SK-N-SH treated with all-trans-retinoic acid at 6 μM for 48 hours (cell line): ENCODE measurements around the gene SRRD.

Source experiments
- ATAC-seq: fragments of 200-7000 bp; cut with Tn5 transposase; 3 replicates; pipeline ENCODE4 v1.9.1; 2020; ENCODE audit warnings: mild to moderate bottlenecking, moderate library complexity
- ARNTL ChIP-seq: fragments of 450-650 bp; formaldehyde crosslinking; IDR thresholded peaks from 2 replicates; pipeline ENCODE4 v1.5.0; 2020; ENCODE audit warnings: low read depth, mild to moderate bottlenecking, moderate library complexity, borderline replicate concordance
- BACH2 ChIP-seq: fragments of 250-450 bp; sonication (Bioruptor Pico); IDR thresholded peaks from 2 replicates; pipeline ENCODE4 v1.9.0; 2021; ENCODE audit warnings: mild to moderate bottlenecking, borderline replicate concordance
- CSDC2 ChIP-seq: fragments of 250-450 bp; sonication (Bioruptor Pico); IDR thresholded peaks from 2 replicates; pipeline ENCODE4 v1.5.0; 2020; ENCODE audit warnings: mild to moderate bottlenecking, moderate library complexity
- ESRRG ChIP-seq: fragments of 250-450 bp; sonication (Bioruptor Pico); IDR thresholded peaks from 2 replicates; pipeline ENCODE4 v1.6.1; 2021; ENCODE audit warnings: mild to moderate bottlenecking
- GLIS3 ChIP-seq: fragments of 250-450 bp; sonication (Bioruptor Pico); IDR thresholded peaks from 2 replicates; pipeline ENCODE4 v1.5.0; 2020; ENCODE audit warnings: mild to moderate bottlenecking, moderate library complexity
- ISL1 ChIP-seq: fragments of 250-450 bp; sonication (Bioruptor Pico); IDR thresholded peaks from 2 replicates; pipeline ENCODE4 v2.1.2; 2022; ENCODE audit warnings: mild to moderate bottlenecking, moderate library complexity
- OSR1 ChIP-seq: fragments of 250-450 bp; sonication (Bioruptor Pico); IDR thresholded peaks from 2 replicates; pipeline ENCODE4 v1.8.0; 2022; ENCODE audit warnings: moderate library complexity, mild to moderate bottlenecking, inconsistent platforms
- PPARA ChIP-seq: fragments of 250-450 bp; sonication (Bioruptor Pico); IDR thresholded peaks from 2 replicates; pipeline ENCODE4 v1.5.0; 2020; ENCODE audit warnings: mild to moderate bottlenecking, borderline replicate concordance
- RARB ChIP-seq: fragments of 250-450 bp; sonication (Bioruptor Pico); IDR thresholded peaks from 2 replicates; pipeline ENCODE4 v1.8.0; 2021; ENCODE audit warnings: mild to moderate bottlenecking, moderate library complexity
- SNAI2 ChIP-seq: fragments of 250-450 bp; sonication (Bioruptor Pico); IDR thresholded peaks from 2 replicates; pipeline ENCODE4 v1.5.0; 2020; ENCODE audit warnings: mild to moderate bottlenecking, moderate library complexity
- TCF4 ChIP-seq: fragments of 250-450 bp; sonication (Bioruptor Pico); IDR thresholded peaks from 2 replicates; pipeline ENCODE4 v1.8.0; 2021; ENCODE audit warnings: mild to moderate bottlenecking, moderate library complexity, borderline replicate concordance
- TOX ChIP-seq: fragments of 250-450 bp; sonication (Bioruptor Pico); IDR thresholded peaks from 2 replicates; pipeline ENCODE4 v1.8.0; 2021; ENCODE audit warnings: mild to moderate bottlenecking, moderate library complexity, borderline replicate concordance
- ZC3H10 ChIP-seq: fragments of 250-450 bp; sonication (Bioruptor Pico); IDR thresholded peaks from 2 replicates; pipeline ENCODE4 v1.5.1; 2021; ENCODE audit warnings: mild to moderate bottlenecking, moderate library complexity
- ZFP3 ChIP-seq: fragments of 250-450 bp; sonication (Bioruptor Pico); IDR thresholded peaks from 2 replicates; pipeline ENCODE4 v1.5.0; 2020; ENCODE audit warnings: mild to moderate bottlenecking, moderate library complexity
- ZFP30 ChIP-seq: fragments of 450-650 bp; formaldehyde crosslinking; IDR thresholded peaks from 2 replicates; pipeline ENCODE4 v1.5.0; 2022; ENCODE audit warnings: mild to moderate bottlenecking, moderate library complexity
- ZNF565 ChIP-seq: fragments of 450-650 bp; formaldehyde crosslinking; conservative IDR thresholded peaks from 2 replicates; pipeline ENCODE4 v1.5.0; 2020; ENCODE audit warnings: low read depth, mild to moderate bottlenecking, moderate library complexity
- ZNF8 ChIP-seq: fragments of 450-650 bp; formaldehyde crosslinking; IDR thresholded peaks from 2 replicates; pipeline ENCODE4 v1.5.0; 2020; ENCODE audit warnings: mild to moderate bottlenecking, moderate library complexity
- TF ChIP-seq, protein P1 (sequence below): fragments of 250-450 bp; sonication (Bioruptor Pico); IDR thresholded peaks from 2 replicates; pipeline ENCODE4 v1.8.0; 2021; ENCODE audit warnings: low read depth, mild to moderate bottlenecking, moderate library complexity, borderline replicate concordance
- TF ChIP-seq, protein P2 (sequence below): fragments of 250-450 bp; sonication (Bioruptor Pico); IDR thresholded peaks from 2 replicates; pipeline ENCODE4 v1.5.0; 2020; ENCODE audit warnings: mild to moderate bottlenecking, moderate library complexity
- TF ChIP-seq, protein P3 (sequence below): fragments of 250-450 bp; sonication (Bioruptor Pico); IDR thresholded peaks from 2 replicates; pipeline ENCODE4 v1.8.0; 2020; ENCODE audit warnings: mild to moderate bottlenecking, moderate library complexity, borderline replicate concordance
- TF ChIP-seq, protein P4 (sequence below): fragments of 250-450 bp; sonication (Bioruptor Pico); IDR thresholded peaks from 2 replicates; pipeline ENCODE4 v1.5.1; 2020; ENCODE audit warnings: low read depth, mild to moderate bottlenecking, moderate library complexity
- TF ChIP-seq, protein P5 (sequence below): fragments of 250-450 bp; sonication (Bioruptor Pico); IDR thresholded peaks from 2 replicates; pipeline ENCODE4 v1.5.1; 2021; ENCODE audit warnings: mild to moderate bottlenecking, moderate library complexity

Gene SRRD

DNA sequence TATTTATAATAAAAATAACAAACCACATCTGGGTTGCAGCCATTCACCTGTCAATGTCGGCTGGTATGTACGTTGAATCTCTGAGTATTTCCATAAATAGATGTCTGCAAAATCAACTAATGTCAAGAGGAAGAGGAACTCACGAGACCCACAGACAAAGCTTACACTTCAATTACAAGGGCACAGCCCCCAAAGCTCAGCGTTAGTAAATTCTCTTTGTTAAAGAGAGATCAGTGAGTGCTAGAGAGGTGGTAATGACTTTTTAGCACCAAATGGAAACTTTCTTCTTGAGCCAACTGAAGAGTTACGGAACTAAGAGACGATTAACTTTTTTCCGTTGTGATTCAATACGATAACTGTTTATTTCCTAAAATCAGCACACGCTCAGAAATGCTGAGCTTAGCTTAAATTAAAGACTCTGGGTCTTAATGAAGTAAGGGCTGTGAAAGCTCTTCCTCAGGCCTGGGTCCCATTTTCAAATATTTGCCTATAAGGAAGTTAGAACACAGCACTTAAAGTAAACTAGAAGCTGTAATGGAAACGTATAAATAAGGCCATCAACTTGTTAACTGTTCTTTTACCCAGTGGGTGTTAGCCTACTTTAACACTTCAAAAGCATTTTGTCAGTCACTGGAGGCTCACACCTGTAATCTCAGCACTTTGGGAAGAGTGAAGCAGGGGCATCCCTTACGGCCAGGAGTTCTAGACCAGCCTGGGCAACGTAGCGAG lies 51.4 kb downstream of the SRRD start:
- TF ChIP-seq GLIS3 (CRISPR knock-in tag) (no peak), ZFP3 (CRISPR knock-in tag) (no peak), SNAI2 (CRISPR knock-in tag) (no peak), ZC3H10 (CRISPR knock-in tag) (no peak), ZNF8 (CRISPR knock-in tag) (no peak), OSR1 (CRISPR knock-in tag) (no peak), ESRRG (CRISPR knock-in tag) (no peak), ISL1 (CRISPR knock-in tag) (no peak), BACH2 (no peak), TCF4 (no peak), ZNF565 (no peak), ZFP30 (no peak), CSDC2 (CRISPR knock-in tag) (no peak), RARB (CRISPR knock-in tag) (no peak)
- TF ChIP-seq, protein P1, sequence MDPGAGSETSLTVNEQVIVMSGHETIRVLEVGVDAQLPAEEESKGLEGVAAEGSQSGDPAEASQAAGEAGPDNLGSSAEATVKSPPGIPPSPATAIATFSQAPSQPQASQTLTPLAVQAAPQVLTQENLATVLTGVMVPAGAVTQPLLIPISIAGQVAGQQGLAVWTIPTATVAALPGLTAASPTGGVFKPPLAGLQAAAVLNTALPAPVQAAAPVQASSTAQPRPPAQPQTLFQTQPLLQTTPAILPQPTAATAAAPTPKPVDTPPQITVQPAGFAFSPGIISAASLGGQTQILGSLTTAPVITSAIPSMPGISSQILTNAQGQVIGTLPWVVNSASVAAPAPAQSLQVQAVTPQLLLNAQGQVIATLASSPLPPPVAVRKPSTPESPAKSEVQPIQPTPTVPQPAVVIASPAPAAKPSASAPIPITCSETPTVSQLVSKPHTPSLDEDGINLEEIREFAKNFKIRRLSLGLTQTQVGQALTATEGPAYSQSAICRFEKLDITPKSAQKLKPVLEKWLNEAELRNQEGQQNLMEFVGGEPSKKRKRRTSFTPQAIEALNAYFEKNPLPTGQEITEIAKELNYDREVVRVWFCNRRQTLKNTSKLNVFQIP (CRISPR knock-in tag): no peak
- TF ChIP-seq, protein P2, sequence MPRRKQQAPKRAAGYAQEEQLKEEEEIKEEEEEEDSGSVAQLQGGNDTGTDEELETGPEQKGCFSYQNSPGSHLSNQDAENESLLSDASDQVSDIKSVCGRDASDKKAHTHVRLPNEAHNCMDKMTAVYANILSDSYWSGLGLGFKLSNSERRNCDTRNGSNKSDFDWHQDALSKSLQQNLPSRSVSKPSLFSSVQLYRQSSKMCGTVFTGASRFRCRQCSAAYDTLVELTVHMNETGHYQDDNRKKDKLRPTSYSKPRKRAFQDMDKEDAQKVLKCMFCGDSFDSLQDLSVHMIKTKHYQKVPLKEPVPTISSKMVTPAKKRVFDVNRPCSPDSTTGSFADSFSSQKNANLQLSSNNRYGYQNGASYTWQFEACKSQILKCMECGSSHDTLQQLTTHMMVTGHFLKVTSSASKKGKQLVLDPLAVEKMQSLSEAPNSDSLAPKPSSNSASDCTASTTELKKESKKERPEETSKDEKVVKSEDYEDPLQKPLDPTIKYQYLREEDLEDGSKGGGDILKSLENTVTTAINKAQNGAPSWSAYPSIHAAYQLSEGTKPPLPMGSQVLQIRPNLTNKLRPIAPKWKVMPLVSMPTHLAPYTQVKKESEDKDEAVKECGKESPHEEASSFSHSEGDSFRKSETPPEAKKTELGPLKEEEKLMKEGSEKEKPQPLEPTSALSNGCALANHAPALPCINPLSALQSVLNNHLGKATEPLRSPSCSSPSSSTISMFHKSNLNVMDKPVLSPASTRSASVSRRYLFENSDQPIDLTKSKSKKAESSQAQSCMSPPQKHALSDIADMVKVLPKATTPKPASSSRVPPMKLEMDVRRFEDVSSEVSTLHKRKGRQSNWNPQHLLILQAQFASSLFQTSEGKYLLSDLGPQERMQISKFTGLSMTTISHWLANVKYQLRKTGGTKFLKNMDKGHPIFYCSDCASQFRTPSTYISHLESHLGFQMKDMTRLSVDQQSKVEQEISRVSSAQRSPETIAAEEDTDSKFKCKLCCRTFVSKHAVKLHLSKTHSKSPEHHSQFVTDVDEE: no peak
- TF ChIP-seq, protein P3, sequence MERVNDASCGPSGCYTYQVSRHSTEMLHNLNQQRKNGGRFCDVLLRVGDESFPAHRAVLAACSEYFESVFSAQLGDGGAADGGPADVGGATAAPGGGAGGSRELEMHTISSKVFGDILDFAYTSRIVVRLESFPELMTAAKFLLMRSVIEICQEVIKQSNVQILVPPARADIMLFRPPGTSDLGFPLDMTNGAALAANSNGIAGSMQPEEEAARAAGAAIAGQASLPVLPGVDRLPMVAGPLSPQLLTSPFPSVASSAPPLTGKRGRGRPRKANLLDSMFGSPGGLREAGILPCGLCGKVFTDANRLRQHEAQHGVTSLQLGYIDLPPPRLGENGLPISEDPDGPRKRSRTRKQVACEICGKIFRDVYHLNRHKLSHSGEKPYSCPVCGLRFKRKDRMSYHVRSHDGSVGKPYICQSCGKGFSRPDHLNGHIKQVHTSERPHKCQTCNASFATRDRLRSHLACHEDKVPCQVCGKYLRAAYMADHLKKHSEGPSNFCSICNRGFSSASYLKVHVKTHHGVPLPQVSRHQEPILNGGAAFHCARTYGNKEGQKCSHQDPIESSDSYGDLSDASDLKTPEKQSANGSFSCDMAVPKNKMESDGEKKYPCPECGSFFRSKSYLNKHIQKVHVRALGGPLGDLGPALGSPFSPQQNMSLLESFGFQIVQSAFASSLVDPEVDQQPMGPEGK: no peak
- ATAC-seq: no peak

DNA sequence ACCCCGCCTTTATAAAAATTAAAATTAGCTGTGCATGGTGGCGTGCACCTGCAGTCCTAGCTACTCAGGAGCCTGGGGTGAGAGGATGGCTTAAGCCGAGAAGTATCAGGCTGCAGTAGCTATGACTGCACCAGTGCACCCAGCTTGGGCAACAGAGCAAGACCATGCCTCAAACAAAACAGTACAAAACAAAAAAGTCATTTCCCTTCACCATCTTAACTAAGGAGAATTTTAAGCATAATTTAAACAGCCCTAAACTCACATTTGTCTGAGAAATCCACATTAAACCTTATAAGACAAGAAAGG lies 51.9 kb downstream of the SRRD start:
- no peak for ATAC-seq
- TF ChIP-seq RARB (CRISPR knock-in tag) (no peak), PPARA (no peak), BACH2 (no peak), GLIS3 (CRISPR knock-in tag) (no peak), OSR1 (CRISPR knock-in tag) (no peak), ISL1 (CRISPR knock-in tag) (no peak), SNAI2 (CRISPR knock-in tag) (no peak), CSDC2 (CRISPR knock-in tag) (no peak), ZNF8 (CRISPR knock-in tag) (no peak), ARNTL (CRISPR knock-in tag) (no peak), ZFP3 (CRISPR knock-in tag) (no peak), ZFP30 (no peak), ESRRG (CRISPR knock-in tag) (no peak), ZNF565 (no peak), TOX (CRISPR knock-in tag) (no peak)
- TF ChIP-seq, protein P3: no peak
- TF ChIP-seq, protein P4, sequence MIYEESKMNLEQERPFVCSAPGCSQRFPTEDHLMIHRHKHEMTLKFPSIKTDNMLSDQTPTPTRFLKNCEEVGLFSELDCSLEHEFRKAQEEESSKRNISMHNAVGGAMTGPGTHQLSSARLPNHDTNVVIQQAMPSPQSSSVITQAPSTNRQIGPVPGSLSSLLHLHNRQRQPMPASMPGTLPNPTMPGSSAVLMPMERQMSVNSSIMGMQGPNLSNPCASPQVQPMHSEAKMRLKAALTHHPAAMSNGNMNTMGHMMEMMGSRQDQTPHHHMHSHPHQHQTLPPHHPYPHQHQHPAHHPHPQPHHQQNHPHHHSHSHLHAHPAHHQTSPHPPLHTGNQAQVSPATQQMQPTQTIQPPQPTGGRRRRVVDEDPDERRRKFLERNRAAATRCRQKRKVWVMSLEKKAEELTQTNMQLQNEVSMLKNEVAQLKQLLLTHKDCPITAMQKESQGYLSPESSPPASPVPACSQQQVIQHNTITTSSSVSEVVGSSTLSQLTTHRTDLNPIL (CRISPR knock-in tag): no peak
- TF ChIP-seq, protein P2: no peak
- TF ChIP-seq, protein P1 (CRISPR knock-in tag): no peak
- TF ChIP-seq, protein P5, sequence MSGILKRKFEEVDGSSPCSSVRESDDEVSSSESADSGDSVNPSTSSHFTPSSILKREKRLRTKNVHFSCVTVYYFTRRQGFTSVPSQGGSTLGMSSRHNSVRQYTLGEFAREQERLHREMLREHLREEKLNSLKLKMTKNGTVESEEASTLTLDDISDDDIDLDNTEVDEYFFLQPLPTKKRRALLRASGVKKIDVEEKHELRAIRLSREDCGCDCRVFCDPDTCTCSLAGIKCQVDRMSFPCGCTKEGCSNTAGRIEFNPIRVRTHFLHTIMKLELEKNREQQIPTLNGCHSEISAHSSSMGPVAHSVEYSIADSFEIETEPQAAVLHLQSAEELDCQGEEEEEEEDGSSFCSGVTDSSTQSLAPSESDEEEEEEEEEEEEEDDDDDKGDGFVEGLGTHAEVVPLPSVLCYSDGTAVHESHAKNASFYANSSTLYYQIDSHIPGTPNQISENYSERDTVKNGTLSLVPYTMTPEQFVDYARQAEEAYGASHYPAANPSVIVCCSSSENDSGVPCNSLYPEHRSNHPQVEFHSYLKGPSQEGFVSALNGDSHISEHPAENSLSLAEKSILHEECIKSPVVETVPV: no peak
- TF ChIP-seq, all 23 proteins: peak for 0
